ENCODE measurements around the gene FBXO28. TPM values are rescaled to one million over a fixed set of nuclear protein-coding genes. Genes with fewer than 3 reads are reported as not detected.

The FBXO28 gene
- polyA plus RNA-seq, 1 of the 3 experiments (the other 2 are of a cell fraction) = 8.1 TPM

- Histone ChIP-seq H3K9me2 (no peaks in the 10 kb centered on the region), H3K36me3 (replicated peaks in 1 of 2; ENCODE audit: control insufficient read depth in 1 of 2, insufficient read depth in 2 of 2, low read length in 1 of 2) (no peaks in the 10 kb centered on the region), H3K4me3 (ENCODE audit: low read depth in 2 of 2, low read length in 1 of 2) (no peak overlapping the region), H3F3A (replicated peaks; ENCODE audit: insufficient read depth) (no peaks in the 10 kb centered on the region), H2AFZ (ENCODE audit: low read depth) (no peak overlapping the region), H3K4me1 (ENCODE audit: control insufficient read depth in 1 of 2, insufficient read depth in 2 of 2, low read depth in 1 of 2, low read length in 1 of 2) (peaks cover 0 to 6% of the 10 kb centered on the region in 2 experiments; a peak in 2 of 4 replicates), H3K9ac (no peak overlapping the region), H3K4me2 (no peak overlapping the region), H3K27ac (ENCODE audit: low read depth in 2 of 2, low read length in 1 of 2) (no peak overlapping the region), H3K27me3 (ENCODE audit: insufficient read depth) (peaks cover 6% of the 10 kb centered on the region; the same call in 1 of the 2 replicates), H3K9me3 (no peaks in the 10 kb centered on the region), H3K79me2 (ENCODE audit: insufficient read depth) (peaks cover 15% of the 10 kb centered on the region), H4K20me1 (ENCODE audit: insufficient read depth) (no peaks in the 10 kb centered on the region)
- ChIA-PET POLR2A (no interaction called here), CTCF (no interaction called here)
- no peak for TF ChIP-seq TAF1 (IDR thresholded peaks at IDR 0.05; ENCODE audit: borderline replicate concordance, low read depth, low read length)
- no peak for TF ChIP-seq PBX3 (IDR thresholded peaks at IDR 0.05)
- TF ChIP-seq FOSL2 (IDR thresholded peaks at IDR 0.05; ENCODE audit: borderline replicate concordance, low read depth) = no peak
- TF ChIP-seq, protein P1, sequence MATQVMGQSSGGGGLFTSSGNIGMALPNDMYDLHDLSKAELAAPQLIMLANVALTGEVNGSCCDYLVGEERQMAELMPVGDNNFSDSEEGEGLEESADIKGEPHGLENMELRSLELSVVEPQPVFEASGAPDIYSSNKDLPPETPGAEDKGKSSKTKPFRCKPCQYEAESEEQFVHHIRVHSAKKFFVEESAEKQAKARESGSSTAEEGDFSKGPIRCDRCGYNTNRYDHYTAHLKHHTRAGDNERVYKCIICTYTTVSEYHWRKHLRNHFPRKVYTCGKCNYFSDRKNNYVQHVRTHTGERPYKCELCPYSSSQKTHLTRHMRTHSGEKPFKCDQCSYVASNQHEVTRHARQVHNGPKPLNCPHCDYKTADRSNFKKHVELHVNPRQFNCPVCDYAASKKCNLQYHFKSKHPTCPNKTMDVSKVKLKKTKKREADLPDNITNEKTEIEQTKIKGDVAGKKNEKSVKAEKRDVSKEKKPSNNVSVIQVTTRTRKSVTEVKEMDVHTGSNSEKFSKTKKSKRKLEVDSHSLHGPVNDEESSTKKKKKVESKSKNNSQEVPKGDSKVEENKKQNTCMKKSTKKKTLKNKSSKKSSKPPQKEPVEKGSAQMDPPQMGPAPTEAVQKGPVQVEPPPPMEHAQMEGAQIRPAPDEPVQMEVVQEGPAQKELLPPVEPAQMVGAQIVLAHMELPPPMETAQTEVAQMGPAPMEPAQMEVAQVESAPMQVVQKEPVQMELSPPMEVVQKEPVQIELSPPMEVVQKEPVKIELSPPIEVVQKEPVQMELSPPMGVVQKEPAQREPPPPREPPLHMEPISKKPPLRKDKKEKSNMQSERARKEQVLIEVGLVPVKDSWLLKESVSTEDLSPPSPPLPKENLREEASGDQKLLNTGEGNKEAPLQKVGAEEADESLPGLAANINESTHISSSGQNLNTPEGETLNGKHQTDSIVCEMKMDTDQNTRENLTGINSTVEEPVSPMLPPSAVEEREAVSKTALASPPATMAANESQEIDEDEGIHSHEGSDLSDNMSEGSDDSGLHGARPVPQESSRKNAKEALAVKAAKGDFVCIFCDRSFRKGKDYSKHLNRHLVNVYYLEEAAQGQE (IDR thresholded peaks at IDR 0.05; ENCODE audit: low read depth, low read length) = no peak
- no peak for TF ChIP-seq JUND (IDR thresholded peaks at IDR 0.05)
- no peak for TF ChIP-seq MEF2A (IDR thresholded peaks at IDR 0.05; ENCODE audit: borderline replicate concordance, low read depth)
- no peak for TF ChIP-seq MAX (IDR thresholded peaks at IDR 0.05; ENCODE audit: low read depth)
- no peak for TF ChIP-seq ELF1 (IDR thresholded peaks at IDR 0.05)
- TF ChIP-seq RXRA (IDR thresholded peaks at IDR 0.05; ENCODE audit: borderline replicate concordance, low read depth) = no peak
- TF ChIP-seq FOXM1 (IDR thresholded peaks at IDR 0.05; ENCODE audit: low read depth) = no peak
- TF ChIP-seq, protein P2, sequence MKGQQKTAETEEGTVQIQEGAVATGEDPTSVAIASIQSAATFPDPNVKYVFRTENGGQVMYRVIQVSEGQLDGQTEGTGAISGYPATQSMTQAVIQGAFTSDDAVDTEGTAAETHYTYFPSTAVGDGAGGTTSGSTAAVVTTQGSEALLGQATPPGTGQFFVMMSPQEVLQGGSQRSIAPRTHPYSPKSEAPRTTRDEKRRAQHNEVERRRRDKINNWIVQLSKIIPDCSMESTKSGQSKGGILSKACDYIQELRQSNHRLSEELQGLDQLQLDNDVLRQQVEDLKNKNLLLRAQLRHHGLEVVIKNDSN (IDR thresholded peaks at IDR 0.05; ENCODE audit: borderline replicate concordance, low read depth) = no peak
- no peak for TF ChIP-seq MXI1 (IDR thresholded peaks at IDR 0.05; ENCODE audit: low read depth, low read length)
- no peak for TF ChIP-seq TEAD4 (IDR thresholded peaks at IDR 0.05; ENCODE audit: borderline replicate concordance, insufficient read depth)
- no peak for TF ChIP-seq POLR2AphosphoS5 (IDR thresholded peaks at IDR 0.05; ENCODE audit: low read depth, low read length)
- no peak for TF ChIP-seq SMC3 (IDR thresholded peaks at IDR 0.05; ENCODE audit: low read depth, low read length)
- TF ChIP-seq, protein P3, sequence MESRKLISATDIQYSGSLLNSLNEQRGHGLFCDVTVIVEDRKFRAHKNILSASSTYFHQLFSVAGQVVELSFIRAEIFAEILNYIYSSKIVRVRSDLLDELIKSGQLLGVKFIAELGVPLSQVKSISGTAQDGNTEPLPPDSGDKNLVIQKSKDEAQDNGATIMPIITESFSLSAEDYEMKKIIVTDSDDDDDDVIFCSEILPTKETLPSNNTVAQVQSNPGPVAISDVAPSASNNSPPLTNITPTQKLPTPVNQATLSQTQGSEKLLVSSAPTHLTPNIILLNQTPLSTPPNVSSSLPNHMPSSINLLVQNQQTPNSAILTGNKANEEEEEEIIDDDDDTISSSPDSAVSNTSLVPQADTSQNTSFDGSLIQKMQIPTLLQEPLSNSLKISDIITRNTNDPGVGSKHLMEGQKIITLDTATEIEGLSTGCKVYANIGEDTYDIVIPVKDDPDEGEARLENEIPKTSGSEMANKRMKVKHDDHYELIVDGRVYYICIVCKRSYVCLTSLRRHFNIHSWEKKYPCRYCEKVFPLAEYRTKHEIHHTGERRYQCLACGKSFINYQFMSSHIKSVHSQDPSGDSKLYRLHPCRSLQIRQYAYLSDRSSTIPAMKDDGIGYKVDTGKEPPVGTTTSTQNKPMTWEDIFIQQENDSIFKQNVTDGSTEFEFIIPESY (IDR thresholded peaks at IDR 0.05; ENCODE audit: borderline replicate concordance, low read depth) = no peak
- TF ChIP-seq NRF1 (IDR thresholded peaks at IDR 0.05; ENCODE audit: low read depth, low read length) = no peak
- TF ChIP-seq GABPA (IDR thresholded peaks at IDR 0.05; ENCODE audit: low read depth) = no peak
- TF ChIP-seq TCF12 (IDR thresholded peaks at IDR 0.05) = no peak
- no peak for DNase-seq
- WGBS (ENCODE audit: low lambda C conversion rate) = 69% methylated on average over 1 of the region's 1 CpG
Measured at GRCh38 chr1:224109981-224110380, 3.9 kb upstream of the FBXO28 start.

Measured in SK-N-SH (cell line).